ENCODE results near the gene RYR3.

The RYR3 gene

DNA sequence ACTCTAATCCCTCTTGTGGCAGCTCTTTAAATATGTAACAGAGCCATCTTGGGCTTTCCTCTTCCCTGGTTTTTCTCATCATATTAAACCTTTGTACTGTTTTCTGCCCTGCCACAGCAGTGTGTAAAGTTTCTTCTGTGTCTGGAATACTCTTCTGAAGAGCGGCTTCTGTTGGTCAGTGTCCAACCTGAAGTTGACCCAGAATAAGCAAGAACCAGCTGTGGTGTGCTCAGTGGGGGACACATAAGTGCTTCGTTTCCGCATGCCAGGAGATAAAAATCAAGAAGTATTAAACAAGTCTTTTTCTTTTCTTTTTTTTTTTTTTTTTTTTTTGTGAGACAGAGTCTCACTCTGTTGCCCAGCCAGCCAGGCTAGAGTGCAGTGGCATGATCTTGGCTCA is 484.3 kb downstream of the RYR3 start:
- TF ChIP-seq, protein P1, sequence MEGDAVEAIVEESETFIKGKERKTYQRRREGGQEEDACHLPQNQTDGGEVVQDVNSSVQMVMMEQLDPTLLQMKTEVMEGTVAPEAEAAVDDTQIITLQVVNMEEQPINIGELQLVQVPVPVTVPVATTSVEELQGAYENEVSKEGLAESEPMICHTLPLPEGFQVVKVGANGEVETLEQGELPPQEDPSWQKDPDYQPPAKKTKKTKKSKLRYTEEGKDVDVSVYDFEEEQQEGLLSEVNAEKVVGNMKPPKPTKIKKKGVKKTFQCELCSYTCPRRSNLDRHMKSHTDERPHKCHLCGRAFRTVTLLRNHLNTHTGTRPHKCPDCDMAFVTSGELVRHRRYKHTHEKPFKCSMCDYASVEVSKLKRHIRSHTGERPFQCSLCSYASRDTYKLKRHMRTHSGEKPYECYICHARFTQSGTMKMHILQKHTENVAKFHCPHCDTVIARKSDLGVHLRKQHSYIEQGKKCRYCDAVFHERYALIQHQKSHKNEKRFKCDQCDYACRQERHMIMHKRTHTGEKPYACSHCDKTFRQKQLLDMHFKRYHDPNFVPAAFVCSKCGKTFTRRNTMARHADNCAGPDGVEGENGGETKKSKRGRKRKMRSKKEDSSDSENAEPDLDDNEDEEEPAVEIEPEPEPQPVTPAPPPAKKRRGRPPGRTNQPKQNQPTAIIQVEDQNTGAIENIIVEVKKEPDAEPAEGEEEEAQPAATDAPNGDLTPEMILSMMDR (IDR thresholded peaks at IDR 0.05) = no peak

DNA sequence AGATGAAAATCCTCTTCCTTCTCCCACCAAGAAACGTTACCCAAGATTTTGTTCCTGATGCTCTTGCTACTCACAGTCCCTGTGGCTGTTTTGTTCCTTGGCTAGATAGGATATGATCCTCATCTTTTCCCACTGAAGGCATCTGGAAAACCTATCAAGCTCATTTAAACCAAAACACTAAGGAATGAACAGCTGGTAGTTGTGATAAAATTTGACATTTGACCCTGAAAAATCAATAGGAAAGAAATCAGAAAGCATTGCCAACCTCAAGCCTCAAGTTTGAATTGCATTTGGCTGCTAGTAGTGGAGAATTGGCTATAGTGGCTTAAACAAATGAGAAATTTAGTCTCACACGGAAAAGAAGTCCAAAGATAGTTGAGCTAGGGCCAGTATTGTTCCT is 486.9 kb downstream of the RYR3 start:
- TF ChIP-seq, protein P1 (IDR thresholded peaks at IDR 0.05) = no peak

DNA sequence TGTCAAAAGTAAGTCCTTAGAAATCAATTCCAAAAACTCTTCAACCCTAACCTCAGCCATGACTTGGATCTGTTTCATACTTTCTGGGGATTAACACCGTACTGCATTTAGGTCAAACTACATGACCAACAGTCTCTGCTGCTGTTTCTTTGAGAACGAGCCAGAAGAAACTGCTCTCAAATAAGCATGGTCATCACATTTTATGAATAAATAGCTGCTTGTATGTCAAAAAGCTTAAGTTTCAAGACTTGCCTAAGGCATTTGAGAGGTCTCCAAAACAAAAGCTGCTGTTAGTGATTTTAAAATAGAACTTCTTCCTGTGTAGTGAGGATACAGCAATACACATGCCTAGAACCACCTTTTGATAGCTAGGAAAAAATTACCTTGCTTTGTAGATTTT is 491.2 kb downstream of the RYR3 start:
- TF ChIP-seq, protein P1 (IDR thresholded peaks at IDR 0.05) = no peak

DNA sequence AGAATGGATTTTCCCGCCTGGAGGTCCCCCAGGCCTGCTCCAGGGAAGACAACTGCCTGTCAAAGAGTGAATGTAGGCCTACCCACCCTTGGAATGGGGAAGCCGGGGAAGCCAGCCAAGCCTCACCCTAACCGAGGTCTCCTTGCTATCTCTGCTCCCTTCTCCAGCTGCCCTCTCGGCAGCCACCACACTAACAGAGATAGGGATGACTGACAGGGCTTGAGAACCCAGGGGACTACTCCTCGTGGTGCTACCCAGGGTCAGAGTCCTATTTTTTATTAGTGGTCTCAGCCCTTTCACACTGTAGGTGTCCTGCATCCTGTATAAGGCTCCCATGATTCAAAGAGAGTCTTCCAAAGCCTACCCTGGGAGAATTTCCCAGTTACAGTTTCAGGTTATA is 496.9 kb downstream of the RYR3 start:
- TF ChIP-seq, protein P1 (IDR thresholded peaks at IDR 0.05) = no peak

DNA sequence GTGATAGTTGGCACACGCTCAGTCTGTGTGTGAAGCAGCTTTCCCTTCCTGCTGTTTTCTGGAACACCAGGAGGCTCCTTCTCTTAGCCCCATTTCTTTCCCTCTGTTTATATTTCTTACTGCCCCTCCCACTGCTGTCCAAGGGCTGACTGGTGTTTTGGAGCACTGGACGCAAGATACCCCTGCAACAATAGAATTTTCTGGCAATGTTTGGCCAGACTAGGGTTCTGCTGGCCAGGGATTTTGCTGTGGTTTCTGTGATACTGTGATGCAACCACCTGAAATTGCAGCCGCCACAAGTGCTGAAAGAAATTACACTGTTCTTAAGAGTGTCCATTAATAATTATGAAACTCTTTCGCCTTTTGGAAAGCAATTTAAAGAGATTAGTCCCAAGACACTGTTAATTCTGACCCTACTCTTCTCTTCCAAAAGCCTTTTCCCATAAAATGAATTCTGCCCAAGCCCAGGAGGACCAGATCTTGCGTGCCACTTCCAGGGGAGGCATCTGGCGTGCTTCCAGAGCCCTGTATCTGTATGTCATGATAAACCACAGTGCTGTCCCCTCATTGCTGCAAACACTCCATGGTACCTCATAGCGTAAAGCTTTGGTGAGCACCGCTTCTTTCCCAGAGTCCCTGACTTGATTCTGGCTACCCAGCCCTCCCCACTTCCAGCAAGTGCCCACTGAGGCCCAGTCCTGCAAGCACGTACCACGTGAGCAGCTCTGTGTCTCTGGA is 498.1 kb downstream of the RYR3 start:
- TF ChIP-seq, protein P1 (IDR thresholded peaks at IDR 0.05) = no peak

DNA sequence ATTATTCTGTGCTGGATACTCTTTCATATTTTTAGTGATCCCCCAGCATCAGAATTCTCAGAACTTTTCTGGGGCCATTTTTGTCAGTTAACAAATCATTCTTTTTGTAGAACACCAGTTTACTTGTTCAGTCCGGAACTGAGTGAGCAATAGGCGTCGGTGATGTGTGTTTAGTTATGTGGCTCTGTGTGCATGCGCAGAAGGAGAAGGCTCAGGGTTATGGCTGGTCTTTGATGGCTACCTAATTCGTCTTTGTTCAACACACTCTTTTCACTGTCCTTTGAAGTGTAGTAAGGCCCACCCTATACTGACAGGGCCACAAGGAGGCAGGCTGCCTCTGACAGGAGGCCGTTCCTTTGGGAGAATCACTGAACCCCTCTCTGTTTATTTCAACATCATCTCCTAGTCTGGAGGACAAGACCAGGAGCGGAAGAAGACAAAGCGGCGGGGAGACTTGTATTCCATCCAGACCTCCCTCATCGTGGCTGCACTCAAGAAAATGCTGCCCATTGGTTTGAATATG is 499.4 kb downstream of the RYR3 start:
- TF ChIP-seq, protein P1 (IDR thresholded peaks at IDR 0.05) = no peak

DNA sequence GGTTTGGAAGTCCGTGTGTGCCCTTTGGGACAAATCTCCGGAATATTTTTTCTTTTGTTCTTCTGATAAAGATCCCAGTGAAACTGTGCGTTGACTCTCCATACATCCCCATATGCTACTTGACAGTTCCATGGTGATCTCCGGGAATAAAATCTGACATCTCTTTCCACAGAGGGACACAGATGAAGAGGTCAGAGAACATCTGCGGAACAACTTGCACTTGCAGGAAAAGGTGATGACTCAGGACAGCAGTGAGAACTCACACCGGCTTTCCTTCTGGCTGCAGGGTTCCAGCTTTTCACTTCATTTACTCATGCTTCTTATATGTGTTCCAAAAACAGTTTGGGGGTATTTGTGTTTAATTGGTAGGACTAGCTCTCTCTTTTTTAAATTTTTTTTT is 500.0 kb downstream of the RYR3 start:
- TF ChIP-seq, protein P1 (IDR thresholded peaks at IDR 0.05) = no peak

Data from LNCAP (cell line).